IMR-90 (cell line): ENCODE results near the gene KRTAP9-1. TPM values are rescaled to one million over a fixed set of nuclear protein-coding genes. Genes with fewer than 3 reads are reported as not detected.

Experiments used
- ATAC-seq: fragments of 200-7000 bp; cut with Tn5 transposase; 2 replicates; pipeline ENCODE4 v1.9.1; 2020; ENCODE audit warnings: low read depth, mild to moderate bottlenecking, moderate library complexity
- BruUV-seq: library from RNA; stranded (reverse); fragments of 400-500 nt; replicated peaks from 2 replicates; lab custom pipeline; 2021; lab: Mats Ljungman, UMichigan
- CTCF ChIA-PET: fragments of 300-600 bp; formaldehyde crosslinking; extraction: SDS; loops from one replicate; lab custom pipeline; 2021; ENCODE audit warnings: antibody characterized with exemption; lab: Yijun Ruan, JAX
- POLR2A ChIA-PET: fragments of 300-600 bp; sonication (Branson Sonifier 250); formaldehyde crosslinking; loops from one replicate; lab custom pipeline; 2022; ENCODE audit warnings: antibody characterized with exemption; ENCODE audit not compliant: unreplicated experiment; lab: Charles Lee
- DNase-seq: peaks from one replicate; pipeline ENCODE4 v3.0.0; 2013
- H2AFZ ChIP-seq: replicated peaks from 2 replicates; pipeline ENCODE3; 2013; ENCODE audit warnings: low read length, mild to moderate bottlenecking; ENCODE audit not compliant: poor library complexity
- H2AK5ac ChIP-seq: 2 replicates; pipeline ENCODE4 v1.6.1; 2013; ENCODE audit warnings: low read depth, low read length, inconsistent platforms
- H2AK9ac ChIP-seq: replicated peaks from 2 replicates; pipeline ENCODE3; 2013; ENCODE audit warnings: mild to moderate bottlenecking, low read depth, low read length, moderate library complexity; ENCODE audit not compliant: poor library complexity
- H2BK120ac ChIP-seq: 2 replicates; pipeline ENCODE4 v1.6.1; 2013; ENCODE audit warnings: low read depth, low read length, inconsistent platforms
- H2BK15ac ChIP-seq: 3 replicates; pipeline ENCODE4 v1.6.1; 2013; ENCODE audit warnings: low read depth, low read length, inconsistent platforms
- H2BK20ac ChIP-seq: 2 replicates; pipeline ENCODE4 v1.6.1; 2013; ENCODE audit warnings: low read depth, mild to moderate bottlenecking, inconsistent platforms, low read length, moderate library complexity
- H2BK5ac ChIP-seq: 2 replicates; pipeline ENCODE4 v1.6.1; 2013; ENCODE audit warnings: mild to moderate bottlenecking, low read depth, low read length, inconsistent platforms; ENCODE audit not compliant: poor library complexity, severe bottlenecking
- H3K14ac ChIP-seq: replicated peaks from 2 replicates; pipeline ENCODE4 v1.6.1; 2013; ENCODE audit warnings: low read depth, low read length, inconsistent platforms
- H3K18ac ChIP-seq: 2 replicates; pipeline ENCODE4 v1.6.1; 2013; ENCODE audit warnings: low read depth, low read length, control low read depth
- H3K23ac ChIP-seq: 2 replicates; pipeline ENCODE4 v1.6.1; 2013; ENCODE audit warnings: low read depth, low read length, inconsistent platforms
- H3K27ac ChIP-seq: 2 replicates; pipeline ENCODE4 v1.5.1; 2013; ENCODE audit warnings: mild to moderate bottlenecking, control low read depth, low read length; ENCODE audit not compliant: insufficient read depth
- H3K27me3 ChIP-seq: 2 replicates; pipeline ENCODE4 v1.6.1; 2013; ENCODE audit warnings: low read length; ENCODE audit not compliant: control insufficient read depth, insufficient read depth
- H3K36me3 ChIP-seq: 2 replicates; pipeline ENCODE4 v1.6.1; 2013; ENCODE audit warnings: low read length, mixed read lengths; ENCODE audit not compliant: control insufficient read depth, insufficient read depth
- H3K4ac ChIP-seq: 2 replicates; pipeline ENCODE4 v1.6.1; 2013; ENCODE audit warnings: low read depth, low read length, inconsistent platforms
- H3K4me1 ChIP-seq: 2 replicates; pipeline ENCODE4 v1.6.1; 2013; ENCODE audit warnings: low read length, mixed read lengths; ENCODE audit not compliant: control insufficient read depth, insufficient read depth
- H3K4me2 ChIP-seq: 2 replicates; pipeline ENCODE4 v1.6.1; 2013; ENCODE audit warnings: low read depth, mild to moderate bottlenecking, control low read depth, low read length, moderate library complexity
- H3K4me3 ChIP-seq: 2 replicates; pipeline ENCODE4 v1.5.1; 2013; ENCODE audit warnings: low read depth, mild to moderate bottlenecking, control low read depth, low read length, moderate library complexity; ENCODE audit not compliant: insufficient read depth
- H3K56ac ChIP-seq: 2 replicates; pipeline ENCODE4 v1.6.1; 2013; ENCODE audit warnings: low read length, inconsistent platforms; ENCODE audit not compliant: insufficient read depth; ENCODE audit errors: extremely low read depth
- H3K79me1 ChIP-seq, 2 experiments: 2 replicates each; pipeline ENCODE4 v1.6.1; 2013; ENCODE audit warnings: low read length in 2 of 2, inconsistent platforms in 1 of 2, low read depth in 1 of 2
- H3K9ac ChIP-seq: 2 replicates; pipeline ENCODE4 v1.6.1; 2013; ENCODE audit warnings: low read depth, low read length, control low read depth
- H3K9me1 ChIP-seq: 2 replicates; pipeline ENCODE4 v1.6.1; 2013; ENCODE audit warnings: low read length, inconsistent platforms; ENCODE audit not compliant: insufficient read depth
- H3K9me3 ChIP-seq: 2 replicates; pipeline ENCODE4 v1.6.1; 2013; ENCODE audit warnings: low read length; ENCODE audit not compliant: control insufficient read depth, insufficient read depth
- H4K20me1 ChIP-seq: 2 replicates; pipeline ENCODE4 v1.6.1; 2013; ENCODE audit warnings: low read length, inconsistent platforms; ENCODE audit not compliant: insufficient read depth
- H4K5ac ChIP-seq: 2 replicates; pipeline ENCODE4 v1.6.1; 2013; ENCODE audit warnings: mild to moderate bottlenecking, low read depth, low read length, control low read depth
- H4K8ac ChIP-seq, 2 experiments: 2 replicates each; pipeline ENCODE4 v1.6.1; 2013; ENCODE audit warnings: low read depth in 2 of 2, low read length in 2 of 2, control low read depth in 1 of 2, inconsistent platforms in 1 of 2
- H4K91ac ChIP-seq: 2 replicates; pipeline ENCODE4 v1.6.1; 2013; ENCODE audit warnings: low read depth, low read length, inconsistent platforms; ENCODE audit not compliant: insufficient read depth
- BHLHE40 ChIP-seq: fragments of 150-350 bp; IDR thresholded peaks from 2 replicates; pipeline ENCODE4 v1.6.1; 2016; ENCODE audit warnings: mild to moderate bottlenecking, low read depth, low read length
- CEBPB ChIP-seq: IDR thresholded peaks from 2 replicates; pipeline ENCODE4 v1.6.1; 2012; ENCODE audit warnings: low read depth, low read length, improper control_type of control experiment
- CHD1 ChIP-seq: IDR thresholded peaks from 2 replicates; pipeline ENCODE4 v1.6.1; 2012; ENCODE audit warnings: low read depth, low read length, improper control_type of control experiment
- CTCF ChIP-seq: conservative IDR thresholded peaks from 2 replicates; pipeline ENCODE4 v1.5.1; 2012; ENCODE audit warnings: mild to moderate bottlenecking, low read depth, low read length, improper control_type of control experiment
- FOS ChIP-seq: fragments of 150-350 bp; IDR thresholded peaks from 2 replicates; pipeline ENCODE4 v1.6.1; 2016; ENCODE audit warnings: low read depth, low read length
- MAFK ChIP-seq: IDR thresholded peaks from 2 replicates; pipeline ENCODE4 v1.6.1; 2012; ENCODE audit warnings: low read depth, low read length, improper control_type of control experiment
- MAZ ChIP-seq: IDR thresholded peaks from 2 replicates; pipeline ENCODE4 v1.6.1; 2012; ENCODE audit warnings: low read depth, mild to moderate bottlenecking, low read length, improper control_type of control experiment, moderate library complexity, borderline replicate concordance
- MXI1 ChIP-seq: IDR thresholded peaks from 2 replicates; pipeline ENCODE4 v1.6.1; 2012; ENCODE audit warnings: low read depth, mild to moderate bottlenecking, low read length, moderate library complexity, borderline replicate concordance
- NFE2L2 ChIP-seq: fragments of 150-350 bp; IDR thresholded peaks from 2 replicates; pipeline ENCODE4 v1.6.1; 2016; ENCODE audit warnings: low read depth, mild to moderate bottlenecking, low read length
- POLR2A ChIP-seq: IDR thresholded peaks from 2 replicates; pipeline ENCODE4 v1.6.1; 2012; ENCODE audit warnings: mild to moderate bottlenecking, low read depth, low read length
- RAD21 ChIP-seq: IDR thresholded peaks from 2 replicates; pipeline ENCODE4 v1.6.1; 2012; ENCODE audit warnings: low read length, improper control_type of control experiment
- RCOR1 ChIP-seq: IDR thresholded peaks from 2 replicates; pipeline ENCODE4 v1.6.1; 2012; ENCODE audit warnings: mild to moderate bottlenecking, low read length, improper control_type of control experiment; ENCODE audit not compliant: insufficient replicate concordance
- RFX5 ChIP-seq: IDR thresholded peaks from 2 replicates; pipeline ENCODE4 v1.8.0; 2012; ENCODE audit warnings: low read depth, mild to moderate bottlenecking, low read length, moderate library complexity
- SMC3 ChIP-seq: fragments of 150-350 bp; IDR thresholded peaks from 2 replicates; pipeline ENCODE4 v1.6.1; 2016; ENCODE audit warnings: low read depth, mild to moderate bottlenecking, antibody characterized with exemption, low read length, moderate library complexity
- USF2 ChIP-seq: fragments of 150-350 bp; IDR thresholded peaks from 2 replicates; pipeline ENCODE4 v1.6.1; 2017; ENCODE audit warnings: mild to moderate bottlenecking, antibody characterized with exemption, low read length, low read depth
- WGBS, 2 experiments: methylation state at CpG; one replicate each; pipeline versions ENCODE4 v1.1.5 to v1.1.7; 2013; ENCODE audit warnings: missing lambda C conversion rate in 2 of 2; ENCODE audit not compliant: insufficient read length in 1 of 2; ENCODE audit errors: extremely low coverage in 2 of 2; 5-methylcytosine and 5-hydroxymethylcytosine counted together
- dilution Hi-C: fragments of 300-500 bp; cut with HindIII; formaldehyde crosslinking; loops from one replicate; pipeline ENCODE4 v1.14.3; 2018; ENCODE audit warnings: low sequenced_read_pairs; ENCODE audit not compliant: unreplicated experiment
- in situ Hi-C: fragments of 300-500 bp; cut with MboI; formaldehyde crosslinking; loops from 3 replicates; pipeline ENCODE4 v1.14.3; 2019; ENCODE audit warnings: low sequenced_read_pairs, inconsistent platforms, mixed read lengths
- intact Hi-C: fragments of 100-400 bp; cut with micrococcal nuclease; formaldehyde crosslinking; loops from 2 replicates; pipeline ENCODE4 v1.10.0; 2022
- polyA plus RNA-seq, 3 experiments: library from polyadenylated mRNA; depleted of rRNA; stranded (reverse); fragments of >200 nt; gene quantifications; 2 replicates each; pipeline ENCODE4 v1.2.3, GENCODE V29; 2012; ENCODE audit warnings: low replicate concordance in 1 of 3
- total RNA-seq: library from RNA; depleted of rRNA; stranded (reverse); fragments of >200 nt; gene quantifications from 2 replicates; pipeline ENCODE4 v1.2.3, GENCODE V29; 2012
- TF ChIP-seq, protein P1 (sequence below): fragments of 150-350 bp; IDR thresholded peaks from 2 replicates; pipeline ENCODE4 v1.6.1; 2016; ENCODE audit warnings: low read depth, mild to moderate bottlenecking, low read length, moderate library complexity, borderline replicate concordance

Gene KRTAP9-1
- total and polyA plus RNA-seq, 2 of the 4 experiments (the other 2 are of a cell fraction) = not detected

GRCh38 chr17:41167561-41167960 is 22.1 kb upstream of the KRTAP9-1 start:
- WGBS, 2 experiments = 63% methylated on average over 4 of the region's 7 CpGs; no CpG with 5 or more reads in 1 of the 2 experiments
- Histone ChIP-seq H4K8ac (no peak overlapping the region), H2BK20ac (no peak overlapping the region), H2AFZ (no peak overlapping the region), H3K4me1 (no peaks in the 10 kb centered on the region), H3K4ac (no peak overlapping the region), H3K56ac (no peak overlapping the region), H3K18ac (no peak overlapping the region), H3K4me3 (no peak overlapping the region), H4K5ac (no peak overlapping the region), H2AK9ac (no peak overlapping the region), H2BK120ac (no peak overlapping the region), H3K9ac (no peak overlapping the region), H4K91ac (no peak overlapping the region), H3K9me3 (no peaks in the 10 kb centered on the region), H4K20me1 (no peaks in the 10 kb centered on the region), H3K27me3 (no peaks in the 10 kb centered on the region), H3K9me1 (no peaks in the 10 kb centered on the region), H3K79me1 (no peaks in the 10 kb centered on the region), H2BK5ac (no peak overlapping the region), H3K27ac (no peak overlapping the region), H3K23ac (no peak overlapping the region), H2BK15ac (no peak overlapping the region), H3K4me2 (no peak overlapping the region), H2AK5ac (no peak overlapping the region), H3K14ac (no peak overlapping the region), H3K36me3 (no peaks in the 10 kb centered on the region)
- dilution Hi-C loops (no loop called here), in situ Hi-C loops (no loop called here), intact Hi-C loops (no loop called here)
- ChIA-PET POLR2A (no interaction called here), CTCF (no interaction called here)
- no peak for TF ChIP-seq USF2
- TF ChIP-seq FOS = no peak
- TF ChIP-seq MAFK = no peak
- no peak for TF ChIP-seq BHLHE40
- no peak for TF ChIP-seq NFE2L2
- no peak for TF ChIP-seq POLR2A
- no peak for TF ChIP-seq RFX5
- no peak for TF ChIP-seq RAD21
- no peak for TF ChIP-seq RCOR1
- TF ChIP-seq CHD1 = no peak
- no peak for TF ChIP-seq CEBPB
- TF ChIP-seq MAZ = no peak
- no peak for TF ChIP-seq SMC3
- no peak for TF ChIP-seq MXI1
- TF ChIP-seq, protein P1, sequence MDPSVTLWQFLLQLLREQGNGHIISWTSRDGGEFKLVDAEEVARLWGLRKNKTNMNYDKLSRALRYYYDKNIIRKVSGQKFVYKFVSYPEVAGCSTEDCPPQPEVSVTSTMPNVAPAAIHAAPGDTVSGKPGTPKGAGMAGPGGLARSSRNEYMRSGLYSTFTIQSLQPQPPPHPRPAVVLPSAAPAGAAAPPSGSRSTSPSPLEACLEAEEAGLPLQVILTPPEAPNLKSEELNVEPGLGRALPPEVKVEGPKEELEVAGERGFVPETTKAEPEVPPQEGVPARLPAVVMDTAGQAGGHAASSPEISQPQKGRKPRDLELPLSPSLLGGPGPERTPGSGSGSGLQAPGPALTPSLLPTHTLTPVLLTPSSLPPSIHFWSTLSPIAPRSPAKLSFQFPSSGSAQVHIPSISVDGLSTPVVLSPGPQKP = no peak
- no peak for TF ChIP-seq CTCF
- DNase-seq (no peak), ATAC-seq (no peak)
- no TSS peak for BruUV-seq
